Brain microvascular endothelial cell (primary cell): ENCODE measurements around the gene ZBTB25.
A peak's percentile ranks its signal among the peaks of the same experiment; 100 is the strongest.

ENCODE experiments used
- DNase-seq: peaks from one replicate; pipeline ENCODE4 v3.0.0-alpha.2; 2020
- H3K27ac ChIP-seq: fragments of 250-450 bp; sonication (Bioruptor Pico); 2 replicates; pipeline ENCODE4 v1.5.1; 2020; ENCODE audit warnings: mild to moderate bottlenecking, moderate library complexity
- H3K27me3 ChIP-seq: fragments of 250-450 bp; sonication (Bioruptor Pico); replicated peaks from 2 replicates; pipeline ENCODE4 v1.5.1; 2020; ENCODE audit warnings: mild to moderate bottlenecking
- H3K36me3 ChIP-seq: fragments of 250-450 bp; sonication (Bioruptor Pico); replicated peaks from 2 replicates; pipeline ENCODE4 v1.5.1; 2020; ENCODE audit warnings: mild to moderate bottlenecking
- H3K4me3 ChIP-seq: 2 replicates; pipeline ENCODE4 v1.5.1; 2011; ENCODE audit warnings: low read depth, mild to moderate bottlenecking, control low read depth, low read length, moderate library complexity
- CTCF ChIP-seq: IDR thresholded peaks from 2 replicates; pipeline ENCODE4 v1.5.1; 2011; ENCODE audit warnings: low read depth, mild to moderate bottlenecking, moderate library complexity, low read length, control low read depth, inconsistent platforms; ENCODE audit errors: missing control alignments
- in situ Hi-C: cut with HindIII; loops from 2 replicates; pipeline ENCODE4 v1.10.0; 2017; ENCODE audit warnings: low sequenced_read_pairs, low pct_ligation_motif_present

Gene ZBTB25

DNA sequence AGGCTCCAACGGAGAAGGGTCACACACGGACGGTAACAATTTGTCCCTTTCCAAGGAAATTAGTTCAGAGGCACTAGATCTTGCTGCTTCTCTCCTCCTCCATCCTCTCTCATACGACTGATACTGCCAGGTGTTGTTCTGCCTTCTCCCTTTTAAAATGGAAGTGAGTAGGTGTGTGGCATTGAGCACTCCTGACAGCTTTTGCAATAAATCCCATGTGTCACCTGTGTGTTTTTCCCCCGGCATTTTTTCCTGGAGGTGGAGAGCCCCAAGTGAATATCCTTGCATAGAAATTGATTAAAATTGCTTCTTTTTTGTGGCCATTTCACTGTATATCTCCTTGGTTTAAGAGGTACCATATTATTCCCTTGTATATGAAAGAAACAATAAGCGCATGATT, 64.5 kb downstream of the ZBTB25 start:
- in situ Hi-C loops = no loop called here
- Histone ChIP-seq H3K27me3 (no peaks in the 10 kb centered on the region), H3K27ac (peak overlapping the region; percentile 44), H3K4me3 (peak overlapping the region; percentile 4), H3K36me3 (peaks cover 3% of the 10 kb centered on the region)
- no peak for TF ChIP-seq CTCF
- DNase-seq = no peak

- TF ChIP-seq CTCF = no peak
- Histone ChIP-seq H3K27me3 (no peaks in the 10 kb centered on the region), H3K36me3 (peaks cover 3% of the 10 kb centered on the region), H3K4me3 (no peak overlapping the region), H3K27ac (peak overlapping the region; percentile 44)
- peak; percentile 89 for DNase-seq
- in situ Hi-C loops = no loop called here
These were observed 65.3 kb downstream of the ZBTB25 start for GRCh38 chr14:64438181-64438841.

DNA sequence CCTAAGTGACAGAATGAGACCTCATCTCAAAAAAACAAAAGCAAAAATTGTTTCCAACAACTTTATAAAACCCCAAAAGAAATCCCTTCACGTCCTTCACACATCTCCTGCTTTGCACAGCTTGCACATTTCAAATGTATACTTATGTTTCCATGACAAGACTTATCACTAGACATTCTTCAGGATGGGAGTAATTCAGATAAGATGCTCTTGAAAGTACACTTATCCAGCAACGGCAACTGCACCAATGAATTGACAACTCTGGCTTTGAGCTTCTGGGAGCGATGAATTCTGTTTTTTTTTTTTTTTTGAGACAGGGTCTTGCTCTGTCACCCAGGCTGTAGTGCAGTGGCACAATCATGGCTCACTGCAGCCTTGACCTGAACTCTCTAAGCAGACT, 69.1 kb downstream of the ZBTB25 start:
- H3K27ac ChIP-seq = no peak overlapping the region
- H3K4me3 ChIP-seq = no peak overlapping the region
- in situ Hi-C loops = no loop called here
- DNase-seq = peak; percentile 49
- no peak for TF ChIP-seq CTCF
- H3K36me3 ChIP-seq = peaks cover 16% of the 10 kb centered on the region
- no peaks in the 10 kb centered on the region for H3K27me3 ChIP-seq

DNA sequence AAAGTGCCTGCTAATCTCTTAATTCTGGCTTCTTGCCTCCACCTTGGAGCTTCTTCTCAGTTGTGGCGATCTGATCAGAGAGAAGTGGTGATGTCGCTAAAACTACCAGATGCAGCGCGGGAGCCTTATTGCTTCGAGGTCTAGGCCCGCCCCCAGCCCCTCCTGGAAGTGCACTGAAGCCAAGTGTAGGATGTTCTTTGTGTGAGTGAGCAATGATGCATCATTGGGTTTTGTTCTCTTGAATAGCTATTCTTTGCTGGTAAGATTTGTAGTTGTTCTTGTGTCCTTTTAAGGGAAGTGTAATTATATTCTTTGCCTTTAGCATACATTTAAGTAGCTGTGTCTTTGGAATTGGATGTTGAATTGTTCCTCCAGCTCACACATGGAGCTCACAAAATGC, 79.7 kb downstream of the ZBTB25 start:
- TF ChIP-seq CTCF = no peak
- no peaks in the 10 kb centered on the region for H3K27me3 ChIP-seq
- H3K27ac ChIP-seq = no peak overlapping the region
- no peak overlapping the region for H3K4me3 ChIP-seq
- peak; percentile 57 for DNase-seq
- peaks cover 16% of the 10 kb centered on the region for H3K36me3 ChIP-seq
- in situ Hi-C loops = no loop called here

DNA sequence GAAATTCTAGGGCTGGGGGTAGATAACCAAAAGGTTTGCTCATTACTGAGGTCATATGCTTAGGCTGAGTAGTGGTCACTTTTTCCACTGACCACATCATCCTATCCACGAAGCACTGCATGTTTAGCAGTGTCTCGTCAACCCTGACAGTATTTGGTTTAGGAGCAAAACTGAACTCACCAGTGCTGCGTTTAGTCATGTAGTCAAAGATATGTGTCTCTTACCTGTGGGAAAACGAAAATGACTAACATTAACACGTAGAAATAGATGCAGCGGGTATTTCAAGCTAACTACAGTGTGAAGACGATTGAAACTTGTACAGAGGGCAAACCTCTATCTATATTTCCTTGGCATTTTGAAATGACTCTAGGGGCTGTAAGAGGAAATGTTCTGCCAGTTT, 80.9 kb downstream of the ZBTB25 start:
- peaks cover 18% of the 10 kb centered on the region for H3K36me3 ChIP-seq
- in situ Hi-C loops = no loop called here

More for the DNA sequence above, 80.9 kb downstream of the ZBTB25 start:
- Histone ChIP-seq H3K27ac (no peak overlapping the region), H3K4me3 (no peak overlapping the region), H3K27me3 (no peaks in the 10 kb centered on the region)
- no peak for DNase-seq
- no peak for TF ChIP-seq CTCF
